ENCODE results near the gene KCNAB1.

The KCNAB1 gene

DNA sequence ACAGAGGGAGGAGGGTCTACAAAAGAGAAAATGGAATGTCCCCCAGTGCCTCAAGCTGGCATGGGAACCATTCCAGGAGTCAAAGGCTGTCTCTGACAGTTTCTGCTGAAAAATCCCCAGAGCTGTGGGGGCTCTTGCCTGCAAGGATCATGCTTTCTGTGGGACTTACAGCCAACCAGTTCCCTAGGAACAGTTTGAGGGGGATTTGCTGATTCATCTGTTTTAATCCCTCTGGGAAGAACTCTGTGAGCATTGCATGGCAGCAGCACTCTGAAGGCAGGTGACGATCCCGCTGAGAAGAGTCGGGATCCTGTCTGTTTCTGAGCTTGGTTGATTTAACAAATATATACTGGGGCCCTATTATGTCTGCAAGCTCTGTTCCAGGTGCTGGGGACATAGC, 258.5 kb downstream of the KCNAB1 start:
- DNase-seq: no peak

DNA sequence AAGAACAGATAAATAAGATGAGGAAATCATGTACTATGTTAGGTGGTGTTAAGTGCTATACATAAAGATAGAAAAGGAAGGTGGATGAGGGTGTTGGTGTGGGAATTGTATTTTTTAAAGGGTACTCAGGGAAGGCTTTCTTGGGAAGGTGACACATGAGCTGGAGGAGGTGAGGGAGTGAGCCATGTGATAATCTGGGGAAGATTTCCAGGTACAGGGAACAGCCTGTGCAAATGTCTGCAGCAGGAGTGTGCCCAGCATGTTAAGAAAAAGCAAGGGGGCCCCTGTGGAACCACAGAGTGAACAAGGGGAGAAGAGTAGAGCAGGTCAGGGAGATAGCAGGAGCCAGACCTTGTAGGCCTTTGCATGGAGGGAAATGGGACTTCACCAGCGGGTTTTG, 258.9 kb downstream of the KCNAB1 start:
- no peak for DNase-seq

DNA sequence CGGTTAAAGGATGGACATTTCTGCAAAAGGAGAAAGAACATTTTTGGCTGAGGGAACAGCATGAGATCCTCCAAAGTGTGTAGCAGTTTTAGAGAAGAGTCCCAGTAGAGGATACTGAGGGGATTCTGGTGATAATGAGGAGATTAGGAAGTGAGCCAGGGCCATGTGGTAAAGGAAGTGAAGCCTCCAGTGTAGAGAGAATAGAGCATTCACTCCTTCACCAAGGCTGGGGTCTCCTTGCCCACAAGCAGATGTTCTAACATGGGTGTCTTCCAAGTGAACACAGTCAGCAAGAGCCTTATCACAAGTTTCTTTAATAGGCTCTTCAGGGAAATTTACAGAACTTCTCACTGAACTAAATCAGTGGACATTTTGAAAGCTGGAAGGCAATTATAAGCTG, 260.9 kb downstream of the KCNAB1 start:
- DNase-seq: no peak

DNA sequence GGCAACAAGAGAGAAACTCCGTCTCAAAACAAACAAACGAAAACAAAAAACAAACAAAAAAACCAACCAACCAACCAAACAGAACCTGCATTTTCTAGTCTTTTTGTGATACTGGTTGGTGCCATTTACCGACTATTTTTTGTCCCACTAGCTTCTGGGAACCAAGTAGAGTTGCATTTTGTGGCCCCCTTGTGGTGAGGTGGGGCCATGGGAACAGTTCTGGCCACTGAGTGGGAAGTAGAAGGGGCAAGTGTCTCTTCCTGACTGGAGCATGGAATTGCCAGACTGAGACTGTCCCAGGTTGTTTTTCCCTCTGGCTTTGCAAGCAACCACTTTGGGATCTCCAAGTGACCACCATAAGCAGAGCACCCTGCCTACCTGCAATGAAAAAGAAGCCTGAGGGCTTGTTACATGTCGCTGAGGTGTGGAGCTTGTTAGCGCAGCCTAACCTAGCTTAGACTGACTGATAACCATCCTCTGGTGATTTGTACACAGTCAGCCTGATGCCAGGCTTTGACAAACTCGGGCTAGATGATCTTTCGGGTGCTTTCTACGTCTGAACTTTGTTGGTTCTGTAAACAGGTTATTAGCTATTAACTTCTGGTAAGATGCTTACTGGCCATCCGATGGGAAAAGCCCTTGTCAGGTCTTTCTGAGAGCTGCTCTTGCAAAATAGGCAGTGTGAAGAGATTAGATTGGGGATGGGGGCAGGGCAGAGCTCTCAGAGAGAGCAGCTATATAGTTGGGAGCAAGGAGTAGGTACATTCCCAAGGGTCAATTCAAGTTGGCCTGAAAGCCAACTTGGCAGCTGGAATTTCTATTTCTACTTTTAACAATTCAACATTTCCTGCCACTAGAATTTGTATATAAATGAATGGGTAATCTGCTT, 262.3 kb downstream of the KCNAB1 start:
- DNase-seq: peak; percentile 68 to 79 (median 75)

DNA sequence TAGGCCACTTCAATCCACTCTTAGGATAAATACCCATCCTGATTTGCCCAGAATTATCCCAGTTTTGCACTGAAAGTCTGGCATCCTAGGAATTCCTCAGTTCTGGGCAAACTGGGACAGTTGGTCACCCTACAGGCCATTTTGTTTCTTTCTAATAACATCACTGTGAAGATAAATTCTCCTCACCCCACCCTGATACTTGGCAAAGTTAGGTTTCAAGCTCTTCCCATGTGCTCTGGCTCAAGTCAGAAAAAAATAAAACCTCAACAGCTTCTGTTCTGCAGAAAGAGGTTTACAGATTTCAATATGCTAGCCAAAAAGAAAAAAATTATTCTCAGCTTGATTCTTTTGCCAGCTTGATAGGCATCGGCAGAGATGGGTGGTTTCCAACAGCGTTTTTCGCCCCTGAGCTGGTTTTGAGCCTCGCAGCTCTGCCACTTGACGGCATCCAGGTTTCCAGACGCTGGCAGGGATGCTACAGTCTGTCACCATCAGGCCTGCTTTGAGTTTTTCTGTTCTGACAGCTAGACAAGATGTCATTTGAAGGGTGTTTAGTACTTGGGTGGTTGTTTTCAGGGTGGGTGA, 263.2 kb downstream of the KCNAB1 start:
- no peak for DNase-seq

DNA sequence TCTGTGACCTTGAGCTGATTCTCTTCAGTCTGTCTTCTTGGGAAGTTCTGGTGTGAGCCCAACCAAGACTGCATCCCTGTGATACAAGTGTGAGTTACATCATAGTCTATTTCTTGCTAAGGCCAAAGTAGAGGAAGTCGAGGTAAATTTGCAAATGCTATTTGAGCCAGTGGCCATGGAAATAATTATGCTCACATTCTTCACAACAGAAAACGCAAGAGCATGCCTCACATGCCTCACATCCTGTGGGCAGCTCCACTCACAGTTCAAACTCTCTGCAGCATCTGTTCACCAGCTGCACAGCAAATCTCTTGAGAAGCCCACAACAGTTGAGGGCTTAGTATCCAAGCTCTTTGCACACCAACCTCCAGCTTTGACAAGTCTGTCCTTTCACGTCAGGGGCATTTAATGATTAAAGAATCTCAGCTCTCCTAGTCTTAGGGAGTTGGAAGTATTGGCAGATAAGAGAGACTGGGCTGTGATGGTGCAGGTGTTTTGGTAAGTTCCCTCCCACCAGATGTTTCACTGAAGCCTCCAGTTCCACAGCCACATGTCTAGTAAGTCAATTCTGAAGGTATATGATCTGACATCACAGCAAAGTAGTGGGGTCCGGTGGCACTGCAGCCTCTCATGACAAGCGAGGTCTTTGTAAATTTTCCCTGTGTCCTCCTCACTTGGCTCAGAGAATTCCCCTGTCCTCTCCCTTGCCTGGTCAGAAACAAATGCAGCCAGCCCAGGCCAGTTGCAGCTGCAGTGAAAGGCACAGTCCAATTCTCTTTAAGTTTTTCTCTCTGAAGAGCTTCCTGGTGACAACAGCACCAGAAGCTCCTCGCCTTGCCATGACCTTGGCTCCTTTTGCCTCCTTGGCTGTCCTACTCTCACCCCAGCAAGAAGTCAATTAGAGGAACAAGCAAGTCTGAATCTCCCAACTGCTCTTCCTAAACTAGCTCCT, 268.4 kb downstream of the KCNAB1 start:
- DNase-seq: no peak

DNA sequence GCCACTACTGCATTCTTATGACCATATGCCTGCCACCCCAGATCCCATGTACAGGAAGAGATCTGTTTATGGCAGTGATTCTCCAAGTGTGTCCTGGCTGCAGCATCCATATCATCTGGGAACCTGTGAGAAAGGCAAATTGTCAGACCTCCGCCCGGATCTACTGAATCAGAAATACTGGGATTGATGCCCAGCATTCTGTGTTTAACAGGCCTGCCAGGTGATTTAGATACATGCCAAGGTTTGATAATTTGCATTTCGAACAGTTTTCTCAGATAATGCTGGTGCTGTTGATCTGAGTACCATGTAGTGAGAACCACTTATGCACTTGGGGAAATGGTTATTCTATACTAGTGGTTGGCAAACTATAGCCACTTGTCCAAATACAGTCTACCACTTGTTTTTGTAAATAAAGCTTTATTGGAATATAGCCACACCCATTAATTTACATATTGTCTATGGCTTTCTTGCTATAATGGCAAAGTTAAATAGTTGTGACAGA, 269.1 kb downstream of the KCNAB1 start:
- no peak for DNase-seq

DNA sequence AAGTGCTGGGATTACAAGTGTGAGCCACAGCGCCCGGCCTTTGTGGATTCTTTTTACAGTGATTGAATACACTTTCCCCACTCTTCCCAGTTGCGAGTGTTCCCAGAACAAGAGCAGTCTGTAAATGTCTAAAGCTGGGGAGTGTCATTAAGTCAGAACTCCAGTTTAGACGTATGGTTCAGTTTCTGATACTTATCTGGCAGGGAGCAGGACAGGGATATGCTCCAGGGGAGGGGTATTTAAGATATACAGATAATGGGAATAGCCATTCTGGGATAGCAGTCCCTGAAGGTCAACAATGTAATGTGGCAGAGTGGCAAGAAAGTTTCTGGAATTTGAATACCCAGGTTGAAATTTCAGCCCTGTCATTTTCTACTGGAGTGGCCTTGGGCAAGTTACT, 270.5 kb downstream of the KCNAB1 start:
- DNase-seq: no peak

DNA sequence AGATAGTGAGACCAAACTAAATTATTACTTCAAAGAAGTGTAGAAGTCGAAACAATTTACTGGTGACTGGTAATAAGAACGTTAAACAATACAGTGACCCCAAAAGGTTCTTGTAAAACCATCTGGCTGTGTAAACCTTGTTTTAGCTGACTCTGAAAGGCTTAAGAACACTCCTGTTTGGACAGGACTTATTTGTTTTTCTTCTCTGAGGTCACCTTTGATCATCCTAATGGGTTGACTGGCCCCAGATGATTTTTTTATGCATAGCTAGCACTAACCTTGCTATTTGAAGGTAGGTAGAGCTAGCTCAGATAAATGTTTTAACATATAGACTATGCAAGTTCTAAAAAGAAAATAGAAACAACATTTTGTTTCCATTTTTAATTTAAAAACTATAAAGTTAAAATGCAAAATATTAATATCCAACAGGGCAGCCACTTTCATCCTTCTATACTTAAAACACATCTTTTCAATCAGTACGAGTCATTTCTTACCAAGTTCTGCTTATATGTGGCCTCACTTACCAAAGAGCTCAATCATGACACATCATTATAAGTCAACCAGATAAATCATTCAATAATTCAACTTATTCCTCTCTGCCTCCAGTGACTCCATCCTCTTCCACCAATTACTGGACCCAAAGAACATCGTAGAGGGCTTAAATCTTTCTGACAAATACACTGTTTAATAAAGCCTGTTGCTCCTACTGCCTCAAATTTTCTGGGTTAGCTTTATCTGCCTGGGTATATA, 275.8 kb downstream of the KCNAB1 start:
- peak in 1 of 3 donors; percentile 12 for DNase-seq

DNA sequence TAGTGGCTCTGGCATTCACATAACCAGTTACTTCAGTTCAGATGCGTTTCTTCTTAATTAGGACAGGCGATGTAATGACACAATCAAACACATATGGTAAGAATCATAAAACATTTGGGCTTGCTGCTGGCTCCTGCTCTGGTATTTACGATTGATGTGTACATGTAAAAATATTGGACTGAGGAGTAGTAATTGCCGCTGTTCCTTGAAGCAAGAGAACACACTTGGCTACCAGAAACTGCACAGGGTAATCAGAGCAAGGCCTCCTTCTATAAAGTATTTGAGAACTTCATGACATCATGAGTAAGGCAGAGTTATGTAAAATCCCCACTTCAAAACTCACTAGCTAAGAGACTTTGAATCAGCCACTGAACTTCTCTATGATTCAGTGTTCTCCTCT, 276.5 kb downstream of the KCNAB1 start:
- no peak for DNase-seq

DNA sequence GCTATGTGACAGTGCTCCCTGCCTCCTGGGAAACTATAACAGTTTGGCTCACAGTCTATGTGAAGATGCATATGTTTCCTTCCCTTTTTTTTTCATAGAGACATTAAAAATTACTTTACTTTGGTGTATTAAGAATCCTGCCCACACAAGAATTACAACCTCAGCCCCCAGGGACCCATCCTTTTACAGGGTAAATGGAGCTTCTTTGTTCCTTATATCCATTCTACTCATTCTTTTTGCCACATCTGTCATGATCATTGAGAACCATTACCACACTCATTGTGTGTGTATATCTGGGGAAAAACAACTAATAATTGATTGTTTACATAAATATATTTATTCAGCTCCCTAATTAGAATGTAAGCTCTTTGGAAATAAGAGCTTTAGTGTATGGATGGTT, 277.2 kb downstream of the KCNAB1 start:
- no peak for DNase-seq

DNA sequence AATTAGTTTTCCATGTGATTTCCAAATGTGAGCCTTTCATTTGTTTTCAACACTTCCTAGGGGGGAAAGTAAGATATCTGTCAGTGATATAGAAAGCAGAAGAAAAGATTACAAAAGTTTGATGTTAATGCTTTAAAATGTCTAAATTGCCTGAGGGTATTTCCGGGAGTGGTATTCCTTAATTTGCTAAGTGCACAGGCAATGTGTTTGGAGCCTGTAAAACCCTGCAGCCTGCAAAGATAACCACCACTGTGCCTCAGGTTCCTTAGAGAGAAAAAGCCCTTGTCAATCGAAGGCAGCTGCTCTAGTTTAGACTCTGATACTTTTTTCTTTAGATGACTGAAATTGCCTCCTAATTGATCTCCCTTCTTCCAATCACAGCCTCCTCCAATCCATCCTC, 279.7 kb downstream of the KCNAB1 start:
- no peak for DNase-seq

DNA sequence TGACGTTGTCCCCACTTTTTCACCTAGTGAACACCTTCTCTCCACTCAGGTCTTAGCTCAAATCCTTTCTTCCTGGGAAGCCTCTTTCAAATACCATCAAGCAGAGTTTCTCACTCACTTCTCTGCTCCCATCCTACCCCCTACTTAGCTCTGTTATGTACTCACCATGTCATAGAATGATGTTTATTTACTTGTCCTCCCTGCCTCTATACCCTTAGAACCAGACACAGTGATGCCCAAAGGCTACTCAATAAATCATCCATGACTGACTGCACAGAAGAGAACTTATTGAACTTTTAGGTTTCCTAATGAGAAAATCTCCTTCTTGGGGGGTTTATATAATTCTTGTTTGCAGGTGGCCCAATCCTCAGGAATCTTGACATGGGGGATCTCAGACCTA, 280.4 kb downstream of the KCNAB1 start:
- DNase-seq: no peak

DNA sequence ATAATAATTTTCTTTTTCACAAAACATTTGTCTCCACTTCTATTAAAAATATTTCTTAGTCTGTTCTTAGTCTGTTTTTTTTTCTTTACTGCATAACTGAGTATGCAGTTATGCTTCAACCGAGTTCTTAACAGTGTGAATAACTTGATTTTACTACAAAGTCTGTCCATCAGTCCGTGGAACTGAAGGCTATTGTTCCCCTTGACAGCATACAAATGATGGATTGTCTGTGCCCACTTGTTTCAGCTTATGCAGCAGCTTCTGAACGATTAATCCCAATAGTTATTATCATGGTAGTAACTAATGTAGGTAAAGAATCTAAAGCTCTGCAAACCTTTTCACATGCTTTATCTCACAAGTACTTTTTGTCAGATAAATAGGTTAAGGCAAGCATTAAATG, 283.8 kb downstream of the KCNAB1 start:
- DNase-seq: no peak

DNA sequence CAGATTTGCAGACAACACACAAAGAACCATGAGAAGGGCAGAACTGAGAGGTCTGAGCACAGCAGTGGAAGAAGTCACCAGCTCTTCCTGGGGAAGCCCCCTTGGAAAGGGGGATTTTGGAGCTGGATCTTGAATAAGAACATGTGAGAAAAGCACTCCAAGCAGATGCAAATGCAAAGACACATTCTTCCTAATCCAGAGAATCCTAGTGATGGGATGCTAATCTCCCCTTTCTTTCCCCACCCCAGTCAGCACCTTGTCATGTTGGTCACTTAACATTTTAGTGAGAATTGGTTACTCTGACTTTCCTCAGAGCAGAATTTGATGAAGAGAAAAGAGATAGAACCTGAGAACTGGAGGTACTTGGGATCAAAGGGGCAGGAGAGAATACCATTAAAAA, 286.0 kb downstream of the KCNAB1 start:
- peak in 1 of 3 donors; percentile 6 for DNase-seq

DNA sequence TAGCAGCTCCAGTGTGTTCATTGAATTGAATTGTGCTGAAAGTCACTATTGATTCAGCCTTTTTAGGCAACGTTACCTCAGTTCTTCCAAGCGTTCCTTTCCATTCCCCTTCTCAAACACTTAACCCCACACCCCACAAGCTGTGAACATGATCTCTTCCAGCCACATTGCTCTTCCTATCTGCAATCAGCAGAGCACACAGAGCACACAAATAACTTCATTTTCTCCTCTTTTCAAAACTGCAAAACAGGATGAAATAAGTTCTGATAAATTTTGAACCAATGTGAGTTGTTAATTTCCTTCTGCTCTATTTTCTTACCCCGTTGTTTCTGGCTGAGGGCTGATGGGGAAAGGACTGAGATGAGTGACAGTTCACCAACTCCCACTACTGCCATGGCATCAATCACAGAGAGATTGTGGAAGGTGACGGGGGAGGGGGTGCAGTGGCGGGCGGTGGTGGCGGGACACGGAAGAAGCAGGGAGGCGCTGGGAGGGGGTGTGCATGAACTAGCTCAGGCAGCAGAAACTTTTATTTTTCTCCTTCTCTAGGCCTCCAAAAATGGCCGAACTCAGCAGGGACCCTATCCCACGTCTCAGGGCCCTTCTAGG, 287.3 kb downstream of the KCNAB1 start:
- DNase-seq: no peak

DNA sequence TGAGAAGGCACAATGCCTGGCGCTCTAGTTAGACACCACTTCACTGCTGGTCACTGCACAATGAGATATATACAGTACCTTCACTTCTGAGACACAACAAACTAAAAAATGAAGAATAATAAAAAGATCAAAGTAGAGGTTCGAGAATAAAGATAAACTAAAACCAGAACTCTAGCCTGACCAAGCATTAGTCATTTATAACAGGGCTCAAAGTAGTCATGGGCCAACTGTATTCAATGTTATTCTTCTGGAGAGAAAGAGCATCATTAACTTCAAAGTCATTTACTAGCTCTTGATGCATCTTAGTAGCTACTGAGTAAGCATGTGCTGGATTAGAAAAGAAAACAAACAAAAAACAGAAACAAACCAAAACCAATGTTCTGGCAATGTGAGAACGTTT, 289.3 kb downstream of the KCNAB1 start:
- DNase-seq: no peak

DNA sequence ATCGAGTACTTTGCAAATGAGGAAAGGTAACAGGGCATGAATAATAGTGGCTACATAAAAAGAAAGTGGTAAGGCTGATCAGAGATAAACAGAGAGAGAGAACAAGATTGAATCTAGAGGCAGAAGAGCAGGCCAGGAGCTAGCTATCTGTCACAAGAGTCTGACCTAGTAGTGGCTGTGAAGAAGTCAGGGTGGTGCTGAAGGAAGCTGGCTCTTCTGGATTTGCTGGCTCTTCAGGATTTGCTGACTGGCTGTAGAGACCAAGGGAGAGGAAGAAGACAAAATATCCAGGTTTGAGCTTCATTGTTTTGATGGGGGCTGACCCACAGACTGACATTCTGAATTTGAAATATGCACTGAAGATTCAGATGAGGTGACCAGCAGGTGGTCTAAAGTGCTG, 292.2 kb downstream of the KCNAB1 start:
- DNase-seq: no peak

DNA sequence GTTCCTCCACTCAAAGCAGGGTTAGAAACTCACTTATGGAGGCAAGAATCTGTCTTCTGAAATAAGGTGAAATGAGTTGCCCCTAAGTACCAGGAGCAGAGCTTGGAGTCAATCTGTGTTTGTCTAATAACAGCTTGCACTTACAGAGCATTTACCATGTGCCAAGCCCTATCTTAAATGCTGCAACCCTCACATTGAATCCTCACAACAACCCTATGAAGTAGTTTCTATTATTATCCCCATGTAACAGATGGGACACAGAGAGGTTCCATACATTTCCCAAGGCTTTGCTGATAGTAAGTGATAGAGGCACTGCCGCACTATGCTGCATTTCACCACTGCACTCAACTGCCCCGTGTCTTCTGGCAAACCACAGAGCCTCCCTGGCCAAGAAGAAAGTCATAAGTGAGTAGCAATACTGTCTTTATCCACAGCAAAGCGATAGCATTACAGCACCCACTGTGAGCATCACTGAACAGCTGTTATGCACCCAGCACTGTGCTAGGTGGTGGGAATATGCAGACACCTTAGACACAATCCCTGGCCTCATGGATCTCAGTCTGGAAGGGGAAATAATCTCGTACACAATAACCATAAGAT, 293.0 kb downstream of the KCNAB1 start:
- DNase-seq: no peak

DNA sequence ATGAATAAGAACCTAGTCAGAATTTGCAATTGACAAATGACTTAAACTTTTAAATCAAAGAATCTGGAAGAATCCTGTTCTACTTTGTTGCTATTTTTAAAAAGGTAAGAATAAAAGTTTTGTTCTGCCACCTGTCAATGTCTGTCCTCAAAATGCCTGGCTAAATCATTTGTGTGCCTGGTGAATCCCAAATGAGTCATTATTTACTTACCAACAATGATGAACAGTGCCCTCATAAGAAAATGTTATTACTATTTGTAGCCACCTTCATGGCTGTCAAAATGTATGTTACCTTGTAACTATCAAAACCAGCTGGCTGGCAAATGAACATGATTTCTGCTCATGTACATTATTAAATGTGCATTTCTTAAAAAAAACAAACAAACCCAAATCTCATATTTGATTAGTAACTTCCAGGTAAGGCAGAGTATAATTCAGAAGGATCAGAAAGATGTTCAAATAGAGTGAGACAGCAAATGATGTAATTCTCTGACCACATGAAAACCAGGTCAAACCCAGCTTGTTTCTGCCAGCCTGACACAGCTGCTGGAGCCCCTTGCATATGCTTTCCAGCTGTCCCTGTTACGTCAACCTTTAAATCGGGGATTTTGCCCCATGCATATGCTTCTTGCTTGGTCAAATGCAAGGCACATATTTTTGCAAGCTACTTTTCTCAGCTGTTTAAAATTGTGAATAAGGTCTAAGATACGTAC, 296.6 kb downstream of the KCNAB1 start:
- no peak for DNase-seq

DNA sequence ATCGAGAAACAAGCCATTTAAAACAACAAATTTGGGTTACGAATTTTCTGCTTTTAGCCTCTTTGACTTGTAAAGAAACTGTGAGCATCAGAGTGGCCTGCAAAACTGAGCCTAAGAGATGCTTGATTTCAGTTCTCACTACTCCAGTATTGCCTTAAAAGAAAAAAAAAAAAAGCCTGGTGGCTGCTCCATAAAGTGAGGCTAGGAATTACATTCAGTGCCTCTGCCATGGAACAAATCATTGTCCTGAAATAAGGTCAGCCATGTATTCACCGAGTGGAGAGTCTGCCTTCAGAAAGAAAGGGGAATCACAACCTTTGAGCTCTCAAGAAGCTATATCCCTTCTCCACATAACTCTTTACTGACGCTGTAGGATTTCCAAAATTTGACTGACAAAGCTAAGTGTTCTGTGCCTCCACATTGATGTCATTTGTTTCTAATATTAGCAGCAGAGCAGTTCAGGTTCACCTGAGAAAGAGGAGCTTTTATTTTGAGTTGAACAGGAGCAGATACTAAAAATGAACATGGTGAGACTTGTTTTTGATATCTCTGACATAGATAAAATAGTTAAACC, 297.3 kb downstream of the KCNAB1 start:
- no peak for DNase-seq
